Natural killer cell (primary cell): ENCODE results near the gene C3. TPM values are rescaled to one million over a fixed set of nuclear protein-coding genes. Genes with fewer than 3 reads are reported as not detected.
"Not testable (repeated sequence)": the region's sequence is repeated elsewhere in the genome, so short reads cannot be mapped to it uniquely, and the experiment has no call there.

Source experiments
- ATAC-seq, 3 donors: fragments of 150-1000 bp in 2 of 3; fragments of 200-7000 bp in 1 of 3; cut with Tn5 transposase; 1 replicate in 1 of 3; 2 replicates in 2 of 3; pipeline ENCODE4 v1.10.0; 2021; ENCODE audit warnings: mild to moderate bottlenecking in 2 of 3, moderate library complexity in 2 of 3
- DNase-seq, 2 donors: peaks; one replicate each; pipeline versions ENCODE4 v3.0.0 to v3.0.0-alpha.2; 2013 to 2021; ENCODE audit warnings: mixed read lengths in 1 of 2
- H3K27ac ChIP-seq: one replicate; pipeline ENCODE4 v1.5.1; 2013; ENCODE audit warnings: mild to moderate bottlenecking, low read length
- H3K27me3 ChIP-seq: one replicate; pipeline ENCODE4 v1.6.1; 2013; ENCODE audit warnings: low read length; ENCODE audit not compliant: control insufficient read depth, insufficient read depth
- H3K36me3 ChIP-seq: one replicate; pipeline ENCODE4 v1.6.1; 2013; ENCODE audit warnings: low read length; ENCODE audit not compliant: control insufficient read depth, insufficient read depth
- H3K4me1 ChIP-seq: one replicate; pipeline ENCODE4 v1.6.1; 2013; ENCODE audit warnings: low read length; ENCODE audit not compliant: control insufficient read depth, insufficient read depth
- H3K4me3 ChIP-seq: one replicate; pipeline ENCODE4 v1.5.1; 2013; ENCODE audit warnings: low read length
- H3K9me3 ChIP-seq: one replicate; pipeline ENCODE4 v1.6.1; 2013; ENCODE audit warnings: low read length; ENCODE audit not compliant: control insufficient read depth, insufficient read depth
- H3K27ac Mint-ChIP-seq, 2 donors: one replicate each; pipeline ENCODE4 v1.8.0; 2022; ENCODE audit warnings: mild to moderate bottlenecking in 2 of 2, mixed read lengths in 2 of 2, moderate library complexity in 1 of 2
- H3K27me3 Mint-ChIP-seq, 2 donors: one replicate each; pipeline ENCODE4 v1.8.0; 2022; ENCODE audit warnings: low read depth in 2 of 2, mixed read lengths in 2 of 2
- H3K36me3 Mint-ChIP-seq: one replicate; pipeline ENCODE4 v1.8.0; 2022; ENCODE audit warnings: mixed read lengths
- H3K4me1 Mint-ChIP-seq, 2 donors: one replicate each; pipeline ENCODE4 v1.8.0; 2022; ENCODE audit warnings: mixed read lengths in 2 of 2
- H3K4me3 Mint-ChIP-seq: one replicate; pipeline ENCODE4 v1.8.0; 2022; ENCODE audit warnings: mild to moderate bottlenecking, moderate library complexity, mixed read lengths
- H3K9me3 Mint-ChIP-seq, 2 donors: one replicate each; pipeline ENCODE4 v1.8.0; 2022; ENCODE audit warnings: mixed read lengths in 2 of 2
- WGBS: methylation state at CpG from one replicate; pipeline ENCODE4 v1.1.7; 2013; ENCODE audit warnings: missing lambda C conversion rate; ENCODE audit not compliant: insufficient coverage; 5-methylcytosine and 5-hydroxymethylcytosine counted together
- intact Hi-C: fragments of 100-400 bp; cut with micrococcal nuclease; formaldehyde crosslinking; loops from one replicate; pipeline ENCODE4 v1.14.2; 2022
- total RNA-seq, 4 donors: library from RNA; stranded (reverse); fragments of 120-200 nt in 1 of 4; gene quantifications; one replicate each; pipeline versions ENCODE4 v1.2.3 to v1.2.4, GENCODE V29; 2013 to 2022
- TF ChIP-seq, protein P1 (sequence below): fragments of 200-600 bp; IDR thresholded peaks from one replicate; pipeline ENCODE4 v1.8.0; 2022; ENCODE audit warnings: antibody characterized with exemption

Gene C3
- total RNA-seq, 3 donors from 2014 or later (not counting 1 experiment from before 2014, with no cell fraction given) = 0.38 to 5.5 TPM; not detected in 1

- H3K4me3 ChIP-seq = no peak overlapping the region
Observed at GRCh38 chr19:6752256-6753177, 32.1 kb upstream of the C3 start.

GRCh38 chr19:6751189-6751588 lies 30.7 kb upstream of the C3 start:
- H3K36me3 ChIP-seq = peaks cover 25% of the 10 kb centered on the region
- WGBS = over 99% methylated on average over 16 of the region's 16 CpGs
- H3K4me3 Mint-ChIP-seq = no peak overlapping the region

More at GRCh38 chr19:6752256-6753177, 32.1 kb upstream of the C3 start:
- H3K27ac Mint-ChIP-seq = peak overlapping the region in 1 of 2 donors; percentile 78
- Histone ChIP-seq H3K27ac (no peak overlapping the region), H3K36me3 (peaks cover 25% of the 10 kb centered on the region), H3K9me3 (no peaks in the 10 kb centered on the region), H3K27me3 (no peaks in the 10 kb centered on the region), H3K4me1 (peaks cover 13% of the 10 kb centered on the region)
- WGBS = 87% methylated on average over 49 of the region's 50 CpGs
- H3K36me3 Mint-ChIP-seq = no peaks in the 10 kb centered on the region
- peak overlapping the region; percentile 77 for H3K4me3 Mint-ChIP-seq
- TF ChIP-seq, protein P1, sequence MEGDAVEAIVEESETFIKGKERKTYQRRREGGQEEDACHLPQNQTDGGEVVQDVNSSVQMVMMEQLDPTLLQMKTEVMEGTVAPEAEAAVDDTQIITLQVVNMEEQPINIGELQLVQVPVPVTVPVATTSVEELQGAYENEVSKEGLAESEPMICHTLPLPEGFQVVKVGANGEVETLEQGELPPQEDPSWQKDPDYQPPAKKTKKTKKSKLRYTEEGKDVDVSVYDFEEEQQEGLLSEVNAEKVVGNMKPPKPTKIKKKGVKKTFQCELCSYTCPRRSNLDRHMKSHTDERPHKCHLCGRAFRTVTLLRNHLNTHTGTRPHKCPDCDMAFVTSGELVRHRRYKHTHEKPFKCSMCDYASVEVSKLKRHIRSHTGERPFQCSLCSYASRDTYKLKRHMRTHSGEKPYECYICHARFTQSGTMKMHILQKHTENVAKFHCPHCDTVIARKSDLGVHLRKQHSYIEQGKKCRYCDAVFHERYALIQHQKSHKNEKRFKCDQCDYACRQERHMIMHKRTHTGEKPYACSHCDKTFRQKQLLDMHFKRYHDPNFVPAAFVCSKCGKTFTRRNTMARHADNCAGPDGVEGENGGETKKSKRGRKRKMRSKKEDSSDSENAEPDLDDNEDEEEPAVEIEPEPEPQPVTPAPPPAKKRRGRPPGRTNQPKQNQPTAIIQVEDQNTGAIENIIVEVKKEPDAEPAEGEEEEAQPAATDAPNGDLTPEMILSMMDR = no peak
- DNase-seq = no peak
- H3K9me3 Mint-ChIP-seq = no peaks in the 10 kb centered on the region
- intact Hi-C loops = loop anchor here (1.0 kb wide), 1 partner anchor 15 kb away; the partner anchor contains the start of gene SH2D3A
- H3K27me3 Mint-ChIP-seq = no peaks in the 10 kb centered on the region
- peaks cover 6 to 21% of the 10 kb centered on the region in 2 donors for H3K4me1 Mint-ChIP-seq
- ATAC-seq = no peak

DNA sequence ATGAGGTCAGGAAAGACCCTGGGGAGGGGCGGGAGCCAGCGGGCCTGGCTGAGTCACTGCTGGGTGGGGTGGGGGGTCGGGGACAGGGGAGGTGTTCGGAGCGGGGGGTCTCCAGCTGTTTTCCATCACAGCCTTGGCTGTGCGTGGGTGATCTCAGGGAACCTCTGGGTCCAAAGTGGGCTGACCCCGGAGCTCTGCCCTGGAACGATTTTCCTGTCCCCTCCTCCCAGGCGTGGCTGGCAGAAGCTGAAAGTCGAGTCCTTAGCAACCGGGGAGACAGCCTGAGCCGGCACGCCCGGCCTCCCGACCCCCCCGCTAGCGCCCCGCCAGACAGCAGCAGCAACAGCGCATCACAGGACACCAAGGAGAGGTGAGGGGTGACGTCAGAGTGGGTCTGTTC lies 29.6 kb upstream of the C3 start:
- DNase-seq (no peak), ATAC-seq (no peak)
- Histone ChIP-seq H3K9me3 (no peaks in the 10 kb centered on the region), H3K27me3 (no peaks in the 10 kb centered on the region), H3K4me1 (peaks cover 13% of the 10 kb centered on the region), H3K4me3 (no peak overlapping the region), H3K36me3 (peaks cover 25% of the 10 kb centered on the region), H3K27ac (no peak overlapping the region)
- H3K4me3 Mint-ChIP-seq = no peak overlapping the region
- no peaks in the 10 kb centered on the region for H3K36me3 Mint-ChIP-seq
- H3K27ac Mint-ChIP-seq = no peak overlapping the region
- no peaks in the 10 kb centered on the region for H3K27me3 Mint-ChIP-seq
- H3K4me1 Mint-ChIP-seq = peaks cover 6 to 19% of the 10 kb centered on the region in 2 donors
- 95% methylated on average over 20 of the region's 20 CpGs for WGBS
- no peaks in the 10 kb centered on the region for H3K9me3 Mint-ChIP-seq
- TF ChIP-seq, protein P1 = no peak
- intact Hi-C loops = no loop called here

More at GRCh38 chr19:6751189-6751588, 30.7 kb upstream of the C3 start:
- H3K27ac Mint-ChIP-seq = no peak overlapping the region
- intact Hi-C loops = no loop called here
- H3K27me3 Mint-ChIP-seq = no peaks in the 10 kb centered on the region
- no peaks in the 10 kb centered on the region for H3K36me3 Mint-ChIP-seq
- peaks cover 13% of the 10 kb centered on the region for H3K4me1 ChIP-seq
- no peaks in the 10 kb centered on the region for H3K9me3 ChIP-seq
- no peak overlapping the region for H3K4me3 ChIP-seq
- no peaks in the 10 kb centered on the region for H3K9me3 Mint-ChIP-seq
- TF ChIP-seq, protein P1 = no peak
- H3K4me1 Mint-ChIP-seq = peaks cover 6 to 19% of the 10 kb centered on the region in 2 donors
- DNase-seq (no peak), ATAC-seq (no peak)
- H3K27ac ChIP-seq = no peak overlapping the region
- no peaks in the 10 kb centered on the region for H3K27me3 ChIP-seq

- H3K4me1 Mint-ChIP-seq, H3K4me3 ChIP-seq, H3K4me3 Mint-ChIP-seq, H3K36me3 Mint-ChIP-seq, H3K4me1 ChIP-seq, H3K27ac ChIP-seq, H3K27ac Mint-ChIP-seq, H3K9me3 ChIP-seq, H3K9me3 Mint-ChIP-seq, H3K27me3 ChIP-seq, DNase-seq, ATAC-seq, intact Hi-C loops, H3K27me3 Mint-ChIP-seq: not testable (repeated sequence)
- H3K36me3 ChIP-seq = peaks cover 21% of the 10 kb centered on the region
- WGBS = 98% methylated on average over 9 of the region's 10 CpGs
Observed at GRCh38 chr19:6748543-6748942, 28.1 kb upstream of the C3 start.
